GM12874 (cell line): ENCODE data around the gene CEACAM6.

Experiments
- CTCF ChIP-seq: IDR thresholded peaks from 2 replicates; pipeline ENCODE4 v1.5.1; 2011; ENCODE audit warnings: low read depth, mild to moderate bottlenecking, control low read depth, low read length, moderate library complexity; ENCODE audit not compliant: insufficient read depth

Gene CEACAM6

GRCh38 chr19:41748012-41748411 is 7.3 kb upstream of the CEACAM6 start:
- TF ChIP-seq CTCF = no peak

GRCh38 chr19:41753159-41753558 is 2.2 kb upstream of the CEACAM6 start:
- TF ChIP-seq CTCF = peak; percentile 88

- TF ChIP-seq CTCF = peak; percentile 81
These were observed 1.3 kb upstream of the CEACAM6 start for GRCh38 chr19:41753936-41754529.

- no peak for TF ChIP-seq CTCF
These were observed 3.5 kb downstream of the CEACAM6 start for GRCh38 chr19:41758846-41759245.

- no peak for TF ChIP-seq CTCF
These were observed 11.8 kb downstream of the CEACAM6 start for GRCh38 chr19:41767115-41767514.

- TF ChIP-seq CTCF = no peak
These were observed 14.3 kb downstream of the CEACAM6 start for GRCh38 chr19:41769608-41770007.

- TF ChIP-seq CTCF = no peak
These were observed 16.1 kb downstream of the CEACAM6 start for GRCh38 chr19:41771410-41771809.
